HG02642 (cell line): ENCODE measurements around the gene SMYD1.
"Not testable (repeated sequence)": the region's sequence is repeated elsewhere in the genome, so short reads cannot be mapped to it uniquely, and the experiment has no call there.

Source experiments
- ATAC-seq: cut with Tn5 transposase; IDR thresholded peaks from one replicate; pipeline ENCODE4 v1.9.1; 2021; ENCODE audit warnings: mild to moderate bottlenecking; ENCODE audit not compliant: unreplicated experiment, poor library complexity

SMYD1 gene

GRCh38 chr2:88067598-88067997 is at the start of gene SMYD1:
TSS of gene SMYD1 (plus strand) at chr2:88067825. CDS start at chr2:88067865, 40 bp downstream.
- no peak for ATAC-seq

GRCh38 chr2:88018077-88018805 is 49.4 kb upstream of the SMYD1 start:
- not testable (repeated sequence) for ATAC-seq

DNA sequence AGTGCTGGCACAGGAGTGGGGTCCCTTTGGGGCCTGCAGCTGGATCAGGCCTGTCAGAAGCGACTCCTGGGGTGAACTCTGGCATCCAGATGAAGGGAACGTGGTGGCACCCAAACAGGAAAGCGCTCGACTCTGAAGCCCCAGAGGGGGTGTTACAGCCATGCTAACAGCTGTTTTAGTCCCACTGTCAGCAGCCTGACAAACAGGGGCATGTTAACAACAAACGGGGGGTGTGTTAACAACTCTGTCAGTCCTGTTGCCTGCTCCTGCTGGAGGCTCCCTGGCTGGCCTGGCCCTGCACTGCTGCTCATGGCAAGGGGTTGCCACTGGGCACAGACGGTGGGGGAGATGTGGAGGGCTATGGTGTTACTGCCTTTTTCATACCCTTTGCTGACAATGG is 48.7 kb upstream of the SMYD1 start:
- ATAC-seq, result no peak

- ATAC-seq, result no peak
Observed at GRCh38 chr2:88019985-88020384, 47.6 kb upstream of the SMYD1 start.

- ATAC-seq, result no peak
Observed at GRCh38 chr2:88022669-88022921, 45.0 kb upstream of the SMYD1 start.

GRCh38 chr2:88024509-88024908 is 43.1 kb upstream of the SMYD1 start:
- ATAC-seq, result no peak

DNA sequence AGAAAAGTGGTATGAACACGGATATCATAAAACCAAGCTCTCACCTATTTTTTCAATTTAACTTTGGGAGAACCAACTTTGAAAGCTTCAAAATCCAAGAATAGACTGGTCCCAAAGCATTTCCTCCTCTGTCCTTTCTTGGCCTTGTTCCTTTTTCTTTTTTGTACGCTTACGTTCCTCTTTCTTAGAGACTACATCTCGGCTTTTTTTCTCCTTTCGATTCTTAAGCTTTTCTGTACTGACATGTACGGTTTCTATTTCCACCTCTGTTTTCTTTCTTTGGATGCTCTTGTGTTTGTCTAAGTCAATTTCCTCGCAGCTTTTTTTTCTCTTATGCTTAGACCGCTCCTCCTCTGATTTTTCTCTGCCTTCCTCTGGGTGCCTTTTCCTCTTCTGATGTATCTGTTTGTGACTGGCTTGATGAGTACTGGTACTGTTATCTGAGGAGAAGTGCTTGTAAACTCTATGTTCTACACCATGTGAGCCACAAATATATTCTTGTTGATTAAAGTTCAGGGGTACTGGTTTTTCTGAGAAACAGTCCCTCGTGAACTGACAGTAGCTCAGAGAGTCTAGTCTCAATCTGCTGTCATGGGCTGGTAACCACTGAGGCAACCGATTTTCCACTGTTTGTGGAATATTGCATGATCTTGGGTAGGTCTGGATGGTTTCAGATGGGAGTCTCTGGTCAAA is 39.8 kb upstream of the SMYD1 start:
- no peak for ATAC-seq

DNA sequence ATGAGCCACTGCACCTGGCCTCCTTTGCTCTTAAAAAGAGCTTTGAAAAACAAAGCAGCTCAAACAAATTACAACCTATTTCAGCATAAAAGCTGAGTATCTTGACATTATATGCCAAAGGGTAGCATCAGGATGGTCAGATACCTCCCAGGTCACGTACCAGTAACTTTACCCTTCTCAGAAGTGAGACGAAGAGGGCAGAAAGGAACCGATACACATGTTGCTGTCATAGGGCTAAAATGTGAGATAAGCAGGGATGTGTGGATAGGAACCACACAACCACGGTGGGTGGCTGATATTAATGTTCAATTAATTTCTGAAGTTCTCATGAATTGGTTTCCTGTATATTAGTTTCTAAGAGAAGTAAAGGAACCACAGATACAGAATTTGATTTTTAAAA is 38.7 kb upstream of the SMYD1 start:
- ATAC-seq, result no peak

DNA sequence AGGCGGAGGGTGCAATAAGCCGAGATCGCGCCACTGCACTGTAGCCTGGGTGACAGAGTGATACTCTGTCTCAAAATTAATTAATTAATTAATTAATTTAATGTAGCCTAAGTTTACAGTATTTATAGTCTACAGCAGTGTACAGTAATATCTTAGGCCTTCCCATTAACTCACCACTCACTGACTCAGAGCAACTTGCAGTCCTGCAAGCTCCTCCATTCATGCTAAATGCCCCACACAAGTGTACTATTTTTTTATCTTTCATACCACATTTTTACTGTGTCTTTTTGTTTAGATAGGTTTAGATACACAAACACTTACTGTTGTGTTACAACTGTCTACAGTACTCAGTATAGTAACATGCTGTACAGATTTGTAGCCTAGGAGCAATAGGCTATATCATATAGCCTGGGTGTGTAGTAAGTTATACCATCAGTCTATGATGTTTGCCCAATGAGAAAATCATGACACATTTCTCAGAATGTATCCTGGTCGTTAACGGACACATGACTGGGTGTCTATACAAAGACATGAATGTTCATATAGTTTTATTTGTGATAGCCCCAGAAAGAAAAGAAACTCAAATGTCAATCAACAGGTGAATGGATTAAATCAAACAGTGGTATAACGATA is 35.4 kb upstream of the SMYD1 start:
- ATAC-seq, result no peak

DNA sequence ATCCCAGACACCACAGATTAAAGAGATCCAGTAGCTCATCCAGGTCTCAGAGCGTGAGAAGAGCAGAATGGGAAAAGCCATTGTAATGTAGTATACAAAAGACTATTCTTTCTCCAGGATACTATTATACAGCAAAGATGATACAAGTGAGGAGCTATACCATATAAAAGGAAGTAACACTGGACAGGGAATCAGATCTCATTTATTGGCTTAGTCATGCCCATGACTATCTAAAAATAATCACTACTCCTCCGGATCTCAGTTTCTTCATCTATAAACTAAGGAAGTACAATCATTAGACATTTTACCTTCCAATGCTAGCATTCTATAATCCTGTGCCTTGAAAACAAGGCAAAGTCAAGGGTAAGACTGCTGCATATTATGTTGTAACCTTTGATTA is 31.4 kb upstream of the SMYD1 start:
- no peak for ATAC-seq

GRCh38 chr2:88036606-88037005 is 31.0 kb upstream of the SMYD1 start:
- ATAC-seq, result no peak

DNA sequence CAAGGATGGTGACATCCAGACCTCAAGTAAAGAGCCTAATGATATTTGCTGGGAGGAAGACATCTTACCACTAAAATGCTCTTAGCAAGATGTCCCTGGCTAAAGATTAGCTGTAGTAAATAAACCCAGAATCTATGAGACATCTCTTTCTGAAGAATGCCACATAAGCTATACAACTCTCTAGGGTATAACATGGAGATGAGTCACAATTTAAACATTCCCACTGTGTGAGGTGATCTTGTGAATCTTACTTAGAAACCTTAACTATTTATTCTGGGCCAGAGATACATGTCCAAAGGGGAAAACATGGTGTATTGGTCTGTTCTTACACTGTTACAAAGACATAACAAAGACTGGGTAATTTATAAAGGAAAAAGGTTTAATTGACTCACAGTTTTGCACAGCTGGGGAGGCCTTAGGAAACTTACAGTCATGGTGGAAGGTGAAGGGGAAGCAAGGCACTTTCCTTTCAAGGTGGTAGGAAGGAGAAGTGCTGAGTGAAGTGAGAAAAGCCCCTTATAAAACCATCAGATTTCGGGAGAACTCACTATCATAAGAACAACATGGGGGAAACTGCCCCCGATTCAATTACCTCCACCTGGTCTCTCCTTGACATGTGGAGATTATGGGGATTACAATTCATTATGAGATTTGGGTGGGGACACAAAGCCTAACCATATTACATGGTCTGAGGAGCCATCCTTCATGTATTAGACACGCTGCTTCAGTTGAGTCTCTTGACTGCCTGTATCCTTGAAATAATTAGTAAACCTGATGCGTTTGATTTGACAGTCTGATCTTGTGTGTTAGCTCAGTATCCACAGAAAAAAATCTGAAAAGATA is 29.1 kb upstream of the SMYD1 start:
- no peak for ATAC-seq

- no peak for ATAC-seq
Observed at GRCh38 chr2:88042476-88042875, 25.1 kb upstream of the SMYD1 start.

DNA sequence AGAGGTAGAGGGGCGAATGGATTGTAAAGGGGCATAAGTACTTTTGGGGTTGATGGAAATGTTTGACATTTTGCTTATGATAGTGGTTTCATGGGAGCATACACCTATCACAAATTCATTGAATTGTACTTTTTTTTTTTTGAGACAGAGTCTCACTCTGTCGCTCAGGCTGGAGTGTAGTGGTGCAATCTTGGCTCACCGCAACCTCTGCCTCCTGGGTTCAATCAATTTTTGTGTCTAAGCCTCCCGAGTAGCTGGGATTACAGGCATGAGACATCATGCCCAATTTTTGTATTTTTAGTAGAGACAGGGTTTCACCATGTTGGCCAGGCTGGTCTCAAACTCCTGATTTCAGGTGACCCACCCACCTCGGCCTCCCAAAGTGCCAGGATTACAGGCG is 22.1 kb upstream of the SMYD1 start:
- ATAC-seq, result not testable (repeated sequence)

- ATAC-seq, result no peak
Observed at GRCh38 chr2:88048541-88048940, 19.1 kb upstream of the SMYD1 start.

- no peak for ATAC-seq
Observed at GRCh38 chr2:88049622-88050021, 18.0 kb upstream of the SMYD1 start.

DNA sequence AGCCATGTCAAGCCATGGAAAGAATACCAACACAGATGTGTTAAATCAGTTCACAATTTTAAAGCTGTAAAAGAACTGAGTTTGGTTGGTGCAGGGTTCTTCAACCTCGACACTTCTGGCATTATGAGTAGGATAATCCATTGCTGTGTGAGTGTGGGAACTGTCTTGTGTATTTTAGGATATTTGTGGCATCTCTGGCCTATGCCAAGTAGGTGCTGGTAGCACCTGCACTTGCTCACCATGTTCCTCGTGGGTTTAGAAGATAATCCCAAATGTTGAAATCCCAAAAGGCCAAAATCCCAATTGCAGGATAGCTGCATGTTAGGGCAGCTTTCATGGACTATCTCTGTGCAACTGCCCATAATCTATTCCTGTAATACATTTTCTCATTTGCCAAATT is 15.8 kb upstream of the SMYD1 start:
- no peak for ATAC-seq

- no peak for ATAC-seq
Observed at GRCh38 chr2:88053296-88053695, 14.3 kb upstream of the SMYD1 start.

GRCh38 chr2:88053934-88054781 is 13.5 kb upstream of the SMYD1 start:
- ATAC-seq, result no peak

- ATAC-seq, result no peak
Observed at GRCh38 chr2:88054782-88055370, 12.7 kb upstream of the SMYD1 start.
